ENCODE results near the gene MINDY3.
"Not testable (repeated sequence)": the region's sequence is repeated elsewhere in the genome, so short reads cannot be mapped to it uniquely, and the experiment has no call there.

The MINDY3 gene

GRCh38 chr10:15856328-15857015 is 3.8 kb downstream of the MINDY3 start:
- no peak for DNase-seq

- DNase-seq: no peak
Observed at GRCh38 chr10:15853800-15854199, 6.5 kb downstream of the MINDY3 start.

GRCh38 chr10:15852111-15852557 is 8.2 kb downstream of the MINDY3 start:
- DNase-seq: no peak

GRCh38 chr10:15850337-15850978 is 9.8 kb downstream of the MINDY3 start:
- not testable (repeated sequence) for DNase-seq

- no peak for DNase-seq
Observed at GRCh38 chr10:15849316-15849715, 11.0 kb downstream of the MINDY3 start.

GRCh38 chr10:15847481-15847880 is 12.8 kb downstream of the MINDY3 start:
- no peak for DNase-seq

- DNase-seq: no peak
Observed at GRCh38 chr10:15844517-15844916, 15.8 kb downstream of the MINDY3 start.

GRCh38 chr10:15843695-15844094 is 16.6 kb downstream of the MINDY3 start:
- no peak for DNase-seq

GRCh38 chr10:15842556-15843169 is 17.6 kb downstream of the MINDY3 start:
- DNase-seq: no peak

- DNase-seq: no peak
Observed at GRCh38 chr10:15841696-15842095, 18.6 kb downstream of the MINDY3 start.

- DNase-seq: no peak
Observed at GRCh38 chr10:15836807-15837206, 23.5 kb downstream of the MINDY3 start.

GRCh38 chr10:15829495-15829894 is 30.8 kb downstream of the MINDY3 start:
- no peak for DNase-seq

GRCh38 chr10:15824498-15824897 is 35.8 kb downstream of the MINDY3 start:
- no peak for DNase-seq

GRCh38 chr10:15822131-15822530 is 38.2 kb downstream of the MINDY3 start:
- no peak for DNase-seq

GRCh38 chr10:15821046-15821683 is 39.1 kb downstream of the MINDY3 start:
- no peak for DNase-seq

GRCh38 chr10:15817409-15818046 is 42.8 kb downstream of the MINDY3 start:
- DNase-seq: no peak

GRCh38 chr10:15815242-15815885 is 44.9 kb downstream of the MINDY3 start:
- DNase-seq: no peak

- DNase-seq: no peak
Observed at GRCh38 chr10:15814565-15814964, 45.7 kb downstream of the MINDY3 start.

GRCh38 chr10:15813415-15813814 is 46.9 kb downstream of the MINDY3 start:
- no peak for DNase-seq

- DNase-seq: no peak
Observed at GRCh38 chr10:15809450-15809849, 50.9 kb downstream of the MINDY3 start.

GRCh38 chr10:15808204-15808797 is 52.0 kb downstream of the MINDY3 start:
- DNase-seq: no peak

GRCh38 chr10:15805395-15806058 is 54.8 kb downstream of the MINDY3 start:
- no peak for DNase-seq

Measured in cortex of kidney (tissue), 1 donor.